Measurements from ENCODE around the gene PRX. TPM values are rescaled to one million over a fixed set of nuclear protein-coding genes. Genes with fewer than 3 reads are reported as not detected.

Gene PRX
- total and polyA plus RNA-seq, 2 donors from 2014 or later, result 4.5 to 12.6 TPM

GRCh38 chr19:40460185-40460584, 47.0 kb upstream of the PRX start:
- FAIRE-seq, result no peak
- Histone ChIP-seq H3K27ac (ENCODE audit: low read depth in 2 of 2, low read length in 2 of 2) (no peak overlapping the region), H3K4me3 (ENCODE audit: low read length in 3 of 3) (no peak overlapping the region), H3K9ac (ENCODE audit: low read length in 3 of 3) (no peak overlapping the region), H3K36me3 (ENCODE audit: control insufficient read depth in 2 of 3, insufficient read depth in 3 of 3, low read length in 3 of 3) (peaks cover 0 to 3% (median 0%) of the 10 kb centered on the region in 3 donors), H3K4me1 (ENCODE audit: control insufficient read depth in 2 of 3, insufficient read depth in 2 of 3, low read depth in 1 of 3, low read length in 3 of 3) (peaks cover 0 to 14% (median 12%) of the 10 kb centered on the region in 3 donors), H3K27me3 (ENCODE audit: control insufficient read depth, insufficient read depth, low read length) (no peaks in the 10 kb centered on the region), H3K9me3 (ENCODE audit: control insufficient read depth in 2 of 3, insufficient read depth in 1 of 3, low read length in 3 of 3) (no peaks in the 10 kb centered on the region)
- no peak for DNase-seq
- intact Hi-C loops (cut with DNase I), result no loop called here
- TF ChIP-seq, protein P1, sequence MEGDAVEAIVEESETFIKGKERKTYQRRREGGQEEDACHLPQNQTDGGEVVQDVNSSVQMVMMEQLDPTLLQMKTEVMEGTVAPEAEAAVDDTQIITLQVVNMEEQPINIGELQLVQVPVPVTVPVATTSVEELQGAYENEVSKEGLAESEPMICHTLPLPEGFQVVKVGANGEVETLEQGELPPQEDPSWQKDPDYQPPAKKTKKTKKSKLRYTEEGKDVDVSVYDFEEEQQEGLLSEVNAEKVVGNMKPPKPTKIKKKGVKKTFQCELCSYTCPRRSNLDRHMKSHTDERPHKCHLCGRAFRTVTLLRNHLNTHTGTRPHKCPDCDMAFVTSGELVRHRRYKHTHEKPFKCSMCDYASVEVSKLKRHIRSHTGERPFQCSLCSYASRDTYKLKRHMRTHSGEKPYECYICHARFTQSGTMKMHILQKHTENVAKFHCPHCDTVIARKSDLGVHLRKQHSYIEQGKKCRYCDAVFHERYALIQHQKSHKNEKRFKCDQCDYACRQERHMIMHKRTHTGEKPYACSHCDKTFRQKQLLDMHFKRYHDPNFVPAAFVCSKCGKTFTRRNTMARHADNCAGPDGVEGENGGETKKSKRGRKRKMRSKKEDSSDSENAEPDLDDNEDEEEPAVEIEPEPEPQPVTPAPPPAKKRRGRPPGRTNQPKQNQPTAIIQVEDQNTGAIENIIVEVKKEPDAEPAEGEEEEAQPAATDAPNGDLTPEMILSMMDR (IDR thresholded peaks at IDR 0.05; ENCODE audit: borderline replicate concordance, extremely low read depth, insufficient read depth), result no peak

DNA sequence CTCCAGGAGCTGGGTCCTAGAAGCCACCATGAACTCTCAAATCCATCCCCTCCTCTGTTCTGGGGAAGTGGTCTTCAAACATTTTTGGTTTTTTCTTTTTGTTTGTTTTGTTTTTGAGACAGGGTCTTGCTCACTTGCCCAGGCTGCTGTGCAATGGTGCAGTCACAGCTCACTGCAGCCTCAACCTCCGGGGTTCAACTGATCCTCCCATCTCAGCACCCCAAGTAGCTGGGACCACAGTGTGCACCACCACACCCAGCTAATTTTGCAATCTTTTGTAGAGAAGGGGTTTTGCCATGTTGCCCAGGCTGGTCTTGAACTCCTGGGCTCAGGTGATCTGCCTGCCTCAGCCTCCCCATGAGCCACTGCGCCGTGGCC, 45.4 kb upstream of the PRX start:
- Histone ChIP-seq H3K36me3 (ENCODE audit: control insufficient read depth in 2 of 3, insufficient read depth in 3 of 3, low read length in 3 of 3) (peaks cover 0 to 3% (median 0%) of the 10 kb centered on the region in 3 donors), H3K9ac (ENCODE audit: low read length in 3 of 3) (no peak overlapping the region), H3K9me3 (ENCODE audit: control insufficient read depth in 2 of 3, insufficient read depth in 1 of 3, low read length in 3 of 3) (no peaks in the 10 kb centered on the region), H3K27ac (ENCODE audit: low read depth in 2 of 2, low read length in 2 of 2) (no peak overlapping the region), H3K4me1 (ENCODE audit: control insufficient read depth in 2 of 3, insufficient read depth in 2 of 3, low read depth in 1 of 3, low read length in 3 of 3) (peaks cover 0 to 3% (median 3%) of the 10 kb centered on the region in 3 donors), H3K4me3 (ENCODE audit: low read length in 3 of 3) (no peak overlapping the region), H3K27me3 (ENCODE audit: control insufficient read depth, insufficient read depth, low read length) (no peaks in the 10 kb centered on the region)
- no peak for FAIRE-seq
- intact Hi-C loops (cut with DNase I), result no loop called here
- DNase-seq, result no peak
- TF ChIP-seq, protein P1 (IDR thresholded peaks at IDR 0.05; ENCODE audit: borderline replicate concordance, extremely low read depth, insufficient read depth), result no peak

- Histone ChIP-seq H3K4me3 (ENCODE audit: low read length in 3 of 3) (no peak overlapping the region), H3K9me3 (ENCODE audit: control insufficient read depth in 2 of 3, insufficient read depth in 1 of 3, low read length in 3 of 3) (no peaks in the 10 kb centered on the region), H3K27me3 (ENCODE audit: control insufficient read depth, insufficient read depth, low read length) (no peaks in the 10 kb centered on the region), H3K27ac (ENCODE audit: low read depth in 2 of 2, low read length in 2 of 2) (no peak overlapping the region), H3K4me1 (ENCODE audit: control insufficient read depth in 2 of 3, insufficient read depth in 2 of 3, low read depth in 1 of 3, low read length in 3 of 3) (peaks cover 0 to 3% (median 2%) of the 10 kb centered on the region in 3 donors), H3K36me3 (ENCODE audit: control insufficient read depth in 2 of 3, insufficient read depth in 3 of 3, low read length in 3 of 3) (peaks cover 0 to 3% (median 0%) of the 10 kb centered on the region in 3 donors), H3K9ac (ENCODE audit: low read length in 3 of 3) (no peak overlapping the region)
- TF ChIP-seq, protein P1 (IDR thresholded peaks at IDR 0.05; ENCODE audit: borderline replicate concordance, extremely low read depth, insufficient read depth), result no peak
- intact Hi-C loops (cut with DNase I), result no loop called here
- no peak for FAIRE-seq
- DNase-seq, result no peak
Observed at GRCh38 chr19:40457953-40458596, 44.9 kb upstream of the PRX start.
